ENCODE results near the gene AP1G2. TPM values are rescaled to one million over a fixed set of nuclear protein-coding genes. Genes with fewer than 3 reads are reported as not detected.

AP1G2 gene
- total RNA-seq, 1 donor from 2014 or later, result 262 TPM

Other genes with a start within 250 kb of the AP1G2 start
- gene PABPN1, start 246.3 kb downstream of the AP1G2 start, total RNA-seq, result 318 and 338 TPM in 2 replicates
- 26.2 and 29.3 TPM in 2 replicates for gene SLC22A17, start 214.9 kb downstream of the AP1G2 start, total RNA-seq
- 66.8 and 69.6 TPM in 2 replicates for gene EFS, start 202.6 kb downstream of the AP1G2 start, total RNA-seq
- gene IL25, start 195.0 kb downstream of the AP1G2 start, total RNA-seq, result not detected in 2 replicates
- not detected in 2 replicates for gene CMTM5, start 190.7 kb downstream of the AP1G2 start, total RNA-seq
- 0.04 and 0.07 TPM in 2 replicates for gene MYH6, start 159.5 kb downstream of the AP1G2 start, total RNA-seq
- gene MYH7, start 132.1 kb downstream of the AP1G2 start, total RNA-seq, result not detected in 2 replicates
- gene NGDN, start 98.1 kb downstream of the AP1G2 start, total RNA-seq, result 45.6 and 48.6 TPM in 2 replicates
- 13.6 and 16.4 TPM in 2 replicates for gene ZFHX2, start 16.0 kb downstream of the AP1G2 start, total RNA-seq
- gene THTPA, start 11.5 kb downstream of the AP1G2 start, total RNA-seq, result 17.3 and 20.6 TPM in 2 replicates
- not detected in 2 replicates for gene JPH4, start 11.0 kb upstream of the AP1G2 start, total RNA-seq
- gene DHRS2, start 68.6 kb upstream of the AP1G2 start, total RNA-seq, result 0.77 and 0.89 TPM in 2 replicates